ENCODE measurements around the gene ANKRD18B. TPM values are rescaled to one million over a fixed set of nuclear protein-coding genes. Genes with fewer than 3 reads are reported as not detected.

Gene ANKRD18B
- total and polyA plus RNA-seq, 9 of the 15 experiments (the other 6 are each of a cell fraction or from before 2014, with no cell fraction given) = 0.43 to 12.6 (median 1.8) TPM

GRCh38 chr9:33506626-33507370 lies 17.3 kb upstream of the ANKRD18B start (continued):
- TF ChIP-seq REST (IDR thresholded peaks at IDR 0.05; ENCODE audit: borderline replicate concordance) (no peak), REST (CRISPR knock-in tag; IDR thresholded peaks at IDR 0.05; ENCODE audit: low read depth) (no peak), TEAD1 (CRISPR knock-in tag; IDR thresholded peaks at IDR 0.05) (peak in 1 of 2 experiments; percentile 41; a peak in 1 of 4 replicates), POLR3A (IDR thresholded peaks at IDR 0.05; ENCODE audit: borderline replicate concordance, extremely low read depth, insufficient read depth, insufficient read length) (no peak), CBX3 (IDR thresholded peaks at IDR 0.05; ENCODE audit: borderline replicate concordance in 1 of 2, low read length in 2 of 2) (no peak), ZBTB1 (CRISPR knock-in tag; IDR thresholded peaks at IDR 0.05; ENCODE audit: borderline replicate concordance, low read depth) (no peak), RB1 (IDR thresholded peaks at IDR 0.05; ENCODE audit: low read depth) (no peak), CEBPZ (IDR thresholded peaks at IDR 0.05; ENCODE audit: borderline replicate concordance, low read depth, low read length) (no peak), JUN (IDR thresholded peaks at IDR 0.05; ENCODE audit: borderline replicate concordance, low read depth, low read length) (peak; percentile 77; the same call in 1 of the 2 replicates), JUN (CRISPR knock-in tag; IDR thresholded peaks at IDR 0.05; ENCODE audit: borderline replicate concordance) (no peak), BHLHE40 (IDR thresholded peaks at IDR 0.05; ENCODE audit: low read length) (peak; percentile 95)
